ENCODE measurements around the gene CEACAM18. TPM values are rescaled to one million over a fixed set of nuclear protein-coding genes. Genes with fewer than 3 reads are reported as not detected.

Gene CEACAM18
- polyA plus RNA-seq, 2 of the 4 experiments (the other 2 are of a cell fraction): not detected

GRCh38 chr19:51503896-51504295 lies 25.6 kb downstream of the CEACAM18 start:
- no peak overlapping the region for H3K27ac ChIP-seq
- H3K4me1 ChIP-seq: no peaks in the 10 kb centered on the region
- ATAC-seq (no peak), DNase-seq (ENCODE audit: low read depth in 1 of 2, low spot score in 1 of 2) (no peak), FAIRE-seq (no peak)
- 3% methylated on average over 3 of the region's 3 CpGs for WGBS (ENCODE audit: missing lambda C conversion rate)
- CTCF ChIA-PET: interaction anchor here (2.0 to 2.4 kb wide), 2 partner anchors 11 to 82 kb away, joined by 6 to 14 read pairs; no protein-coding TSS in a partner anchor
- POLR2A ChIA-PET: no interaction called here
- TF ChIP-seq ATOH8 (CRISPR knock-in tag; IDR thresholded peaks at IDR 0.05; ENCODE audit: low read depth): no peak
- TF ChIP-seq MAFK (IDR thresholded peaks at IDR 0.05; ENCODE audit: partially characterized antibody): no peak
- no peak for TF ChIP-seq FOSB (CRISPR knock-in tag; IDR thresholded peaks at IDR 0.05)
- no peak for TF ChIP-seq KDM5A (IDR thresholded peaks at IDR 0.05)
- no peak for TF ChIP-seq NPAS2 (CRISPR knock-in tag; IDR thresholded peaks at IDR 0.05; ENCODE audit: borderline replicate concordance)
- TF ChIP-seq SMC3 (IDR thresholded peaks at IDR 0.05): no peak
- TF ChIP-seq, protein P1, sequence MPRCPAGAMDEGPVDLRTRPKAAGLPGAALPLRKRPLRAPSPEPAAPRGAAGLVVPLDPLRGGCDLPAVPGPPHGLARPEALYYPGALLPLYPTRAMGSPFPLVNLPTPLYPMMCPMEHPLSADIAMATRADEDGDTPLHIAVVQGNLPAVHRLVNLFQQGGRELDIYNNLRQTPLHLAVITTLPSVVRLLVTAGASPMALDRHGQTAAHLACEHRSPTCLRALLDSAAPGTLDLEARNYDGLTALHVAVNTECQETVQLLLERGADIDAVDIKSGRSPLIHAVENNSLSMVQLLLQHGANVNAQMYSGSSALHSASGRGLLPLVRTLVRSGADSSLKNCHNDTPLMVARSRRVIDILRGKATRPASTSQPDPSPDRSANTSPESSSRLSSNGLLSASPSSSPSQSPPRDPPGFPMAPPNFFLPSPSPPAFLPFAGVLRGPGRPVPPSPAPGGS (IDR thresholded peaks at IDR 0.05): no peak
- TF ChIP-seq, protein P2, sequence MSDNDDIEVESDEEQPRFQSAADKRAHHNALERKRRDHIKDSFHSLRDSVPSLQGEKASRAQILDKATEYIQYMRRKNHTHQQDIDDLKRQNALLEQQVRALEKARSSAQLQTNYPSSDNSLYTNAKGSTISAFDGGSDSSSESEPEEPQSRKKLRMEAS (IDR thresholded peaks at IDR 0.05): no peak
- no peak for TF ChIP-seq ZFP36 (IDR thresholded peaks at IDR 0.05; ENCODE audit: borderline replicate concordance, partially characterized antibody)
- TF ChIP-seq ELK1 (IDR thresholded peaks at IDR 0.05; ENCODE audit: low read depth, low read length): no peak
- H3K4me3 ChIP-seq: no peak overlapping the region
- peaks cover 6% of the 10 kb centered on the region for H3K9me3 ChIP-seq
- H3K4me2 ChIP-seq: no peak overlapping the region

DNA sequence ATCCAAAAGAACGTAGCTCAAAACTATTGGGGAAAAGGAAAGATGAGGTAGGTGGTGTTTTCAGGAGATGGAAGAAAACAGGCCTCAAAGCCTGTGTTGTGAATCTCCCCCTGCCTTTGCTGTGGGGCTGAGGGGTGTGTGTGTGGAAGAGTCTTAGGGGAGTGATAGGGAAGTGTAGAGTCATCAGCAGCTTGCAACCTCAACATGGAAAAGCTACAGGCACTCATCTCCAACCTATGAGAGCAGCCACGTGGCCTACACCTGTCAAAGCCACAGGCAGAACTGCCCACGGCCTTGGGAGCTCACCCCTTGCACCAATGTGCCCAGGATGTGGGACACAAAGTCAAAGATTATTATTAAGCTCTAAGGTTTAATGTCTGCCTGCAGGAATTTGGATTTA lies 27.6 kb downstream of the CEACAM18 start:
- POLR2A ChIA-PET: no interaction called here
- WGBS (ENCODE audit: missing lambda C conversion rate): 0% methylated on average over 3 of the region's 3 CpGs
- no peak for FAIRE-seq

More for the DNA sequence above, 27.6 kb downstream of the CEACAM18 start:
- DNase-seq (ENCODE audit: low read depth in 1 of 2, low spot score in 1 of 2) (no peak), ATAC-seq (no peak)
- H3K4me2 ChIP-seq: no peak overlapping the region
- no peaks in the 10 kb centered on the region; the same call in 2 of the 3 replicates for H3K9me3 ChIP-seq
- no peak overlapping the region for H3K27ac ChIP-seq
- TF ChIP-seq SMC3 (IDR thresholded peaks at IDR 0.05): no peak
- TF ChIP-seq RARB (CRISPR knock-in tag; IDR thresholded peaks at IDR 0.05): no peak
- TF ChIP-seq EHMT2 (IDR thresholded peaks at IDR 0.05; ENCODE audit: low read depth): no peak
- TF ChIP-seq FOSB (CRISPR knock-in tag; IDR thresholded peaks at IDR 0.05): no peak
- no peak for TF ChIP-seq CHD2 (IDR thresholded peaks at IDR 0.05; ENCODE audit: low read length, partially characterized antibody)
- no peak for TF ChIP-seq TP53 (CRISPR knock-in tag; IDR thresholded peaks at IDR 0.05)
- no peak for TF ChIP-seq ZSCAN20 (CRISPR knock-in tag; IDR thresholded peaks at IDR 0.05)
- no peak for TF ChIP-seq RNF2 (IDR thresholded peaks at IDR 0.05; ENCODE audit: borderline replicate concordance, low read depth)
- TF ChIP-seq HOXA7 (CRISPR knock-in tag; IDR thresholded peaks at IDR 0.05): no peak
- TF ChIP-seq, protein P2 (IDR thresholded peaks at IDR 0.05): no peak
- TF ChIP-seq FOSL2 (IDR thresholded peaks at IDR 0.05): no peak
- TF ChIP-seq FOSL2 (CRISPR knock-in tag; IDR thresholded peaks at IDR 0.05): no peak
- no peak for TF ChIP-seq BHLHE40 (IDR thresholded peaks at IDR 0.05; ENCODE audit: low read depth, low read length)
- TF ChIP-seq ELK1 (IDR thresholded peaks at IDR 0.05; ENCODE audit: low read depth, low read length): no peak
- TF ChIP-seq HOXB13 (CRISPR knock-in tag; IDR thresholded peaks at IDR 0.05; ENCODE audit: low read depth): no peak
- no peak for TF ChIP-seq ESRRA (IDR thresholded peaks at IDR 0.05; ENCODE audit: borderline replicate concordance, low read length)
- TF ChIP-seq GATA3 (IDR thresholded peaks at IDR 0.05; ENCODE audit: borderline replicate concordance): no peak
- TF ChIP-seq USF2 (IDR thresholded peaks at IDR 0.05): no peak
- no peak for TF ChIP-seq CBX2 (IDR thresholded peaks at IDR 0.05; ENCODE audit: borderline replicate concordance, low read depth)
- TF ChIP-seq NR3C1 (IDR thresholded peaks at IDR 0.05): no peak
- CTCF ChIA-PET: interaction anchor here (1.0 to 1.6 kb wide), 3 partner anchors 8 to 33 kb away, joined by 4 read pairs; no protein-coding TSS in a partner anchor
- no peak overlapping the region for H3K4me3 ChIP-seq
- H3K4me1 ChIP-seq: no peaks in the 10 kb centered on the region
